Measurements from ENCODE around the gene NDUFS6. TPM values are rescaled to one million over a fixed set of nuclear protein-coding genes. Genes with fewer than 3 reads are reported as not detected.

NDUFS6 gene
- total RNA-seq, 6 experiments from 2014 or later, result 33.7 to 55.7 (median 46.2) TPM

DNA sequence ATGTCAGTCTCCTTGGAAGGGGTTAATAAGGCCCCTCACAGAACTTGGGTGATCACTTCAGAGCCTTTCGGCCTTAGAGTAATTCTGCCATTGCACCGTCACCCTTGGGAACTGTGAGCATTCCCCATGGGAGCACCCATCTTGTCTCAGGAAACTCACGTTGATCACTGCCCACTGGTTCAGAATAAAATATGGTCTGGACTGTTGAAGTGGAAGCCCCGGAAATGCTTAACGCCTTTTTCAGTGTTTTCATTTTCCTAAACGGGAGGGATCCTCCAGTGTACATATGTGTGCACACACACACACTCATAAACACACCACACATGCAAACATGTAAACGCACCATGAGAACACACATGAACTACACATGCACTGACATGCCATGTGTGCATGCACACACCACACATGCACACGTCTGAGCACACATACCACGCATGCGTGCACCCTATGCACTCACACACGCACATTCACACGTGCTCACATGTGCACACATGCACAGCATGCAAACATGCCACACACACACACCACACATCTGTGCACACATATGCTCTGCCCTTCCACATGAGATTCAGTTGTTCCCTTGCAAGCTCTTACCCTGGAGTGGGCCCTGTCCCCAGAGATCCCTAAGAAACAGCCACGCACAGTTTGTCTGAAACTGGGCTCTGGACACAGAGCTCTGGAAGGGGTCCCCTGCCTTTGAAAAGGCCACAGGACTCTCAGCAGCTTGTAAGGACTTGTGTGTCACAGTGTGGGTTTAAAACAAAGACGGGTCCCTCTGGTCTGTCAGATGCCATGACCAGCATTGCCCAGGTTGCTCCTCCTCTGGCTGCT is 18.6 kb upstream of the NDUFS6 start:
- peaks cover 27% of the 10 kb centered on the region for H3K27me3 Mint-ChIP-seq (ENCODE audit: insufficient read depth)
- no peaks in the 10 kb centered on the region for H3K9me3 Mint-ChIP-seq
- H3K36me3 Mint-ChIP-seq (ENCODE audit: low read depth), result no peaks in the 10 kb centered on the region
- TF ChIP-seq, protein P1, sequence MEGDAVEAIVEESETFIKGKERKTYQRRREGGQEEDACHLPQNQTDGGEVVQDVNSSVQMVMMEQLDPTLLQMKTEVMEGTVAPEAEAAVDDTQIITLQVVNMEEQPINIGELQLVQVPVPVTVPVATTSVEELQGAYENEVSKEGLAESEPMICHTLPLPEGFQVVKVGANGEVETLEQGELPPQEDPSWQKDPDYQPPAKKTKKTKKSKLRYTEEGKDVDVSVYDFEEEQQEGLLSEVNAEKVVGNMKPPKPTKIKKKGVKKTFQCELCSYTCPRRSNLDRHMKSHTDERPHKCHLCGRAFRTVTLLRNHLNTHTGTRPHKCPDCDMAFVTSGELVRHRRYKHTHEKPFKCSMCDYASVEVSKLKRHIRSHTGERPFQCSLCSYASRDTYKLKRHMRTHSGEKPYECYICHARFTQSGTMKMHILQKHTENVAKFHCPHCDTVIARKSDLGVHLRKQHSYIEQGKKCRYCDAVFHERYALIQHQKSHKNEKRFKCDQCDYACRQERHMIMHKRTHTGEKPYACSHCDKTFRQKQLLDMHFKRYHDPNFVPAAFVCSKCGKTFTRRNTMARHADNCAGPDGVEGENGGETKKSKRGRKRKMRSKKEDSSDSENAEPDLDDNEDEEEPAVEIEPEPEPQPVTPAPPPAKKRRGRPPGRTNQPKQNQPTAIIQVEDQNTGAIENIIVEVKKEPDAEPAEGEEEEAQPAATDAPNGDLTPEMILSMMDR (IDR thresholded peaks at IDR 0.05), result no peak
- H3K4me1 Mint-ChIP-seq (ENCODE audit: low read depth), result peaks cover 9% of the 10 kb centered on the region; the same call in 1 of the 2 replicates
- DNase-seq, result no peak
- no peak overlapping the region for H3K4me3 Mint-ChIP-seq
- no peak overlapping the region for H3K27ac Mint-ChIP-seq

DNA sequence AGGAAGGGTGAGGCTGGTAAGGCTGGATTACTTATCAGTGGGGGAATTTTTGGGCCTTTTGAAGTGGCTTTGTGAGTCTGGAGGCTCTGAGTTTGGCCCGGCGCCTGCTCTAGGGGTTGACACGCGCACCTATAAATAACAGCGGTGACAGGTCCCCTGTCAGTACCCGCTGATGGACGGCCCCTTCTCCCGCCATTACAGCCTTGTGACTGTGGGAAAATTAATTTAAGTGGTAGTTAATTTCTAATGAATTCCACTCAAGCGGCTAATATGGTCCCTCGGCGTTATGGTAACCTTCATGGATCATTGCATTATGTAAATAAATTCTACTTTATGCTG is 18.0 kb upstream of the NDUFS6 start:
- TF ChIP-seq, protein P1 (IDR thresholded peaks at IDR 0.05), result no peak
- Mint-ChIP-seq H3K36me3 (ENCODE audit: low read depth) (no peaks in the 10 kb centered on the region), H3K27ac (no peak overlapping the region), H3K9me3 (no peaks in the 10 kb centered on the region), H3K4me3 (no peak overlapping the region), H3K4me1 (ENCODE audit: low read depth) (peaks cover 9% of the 10 kb centered on the region; the same call in 1 of the 2 replicates), H3K27me3 (ENCODE audit: insufficient read depth) (peaks cover 25% of the 10 kb centered on the region)
- DNase-seq, result no peak

DNA sequence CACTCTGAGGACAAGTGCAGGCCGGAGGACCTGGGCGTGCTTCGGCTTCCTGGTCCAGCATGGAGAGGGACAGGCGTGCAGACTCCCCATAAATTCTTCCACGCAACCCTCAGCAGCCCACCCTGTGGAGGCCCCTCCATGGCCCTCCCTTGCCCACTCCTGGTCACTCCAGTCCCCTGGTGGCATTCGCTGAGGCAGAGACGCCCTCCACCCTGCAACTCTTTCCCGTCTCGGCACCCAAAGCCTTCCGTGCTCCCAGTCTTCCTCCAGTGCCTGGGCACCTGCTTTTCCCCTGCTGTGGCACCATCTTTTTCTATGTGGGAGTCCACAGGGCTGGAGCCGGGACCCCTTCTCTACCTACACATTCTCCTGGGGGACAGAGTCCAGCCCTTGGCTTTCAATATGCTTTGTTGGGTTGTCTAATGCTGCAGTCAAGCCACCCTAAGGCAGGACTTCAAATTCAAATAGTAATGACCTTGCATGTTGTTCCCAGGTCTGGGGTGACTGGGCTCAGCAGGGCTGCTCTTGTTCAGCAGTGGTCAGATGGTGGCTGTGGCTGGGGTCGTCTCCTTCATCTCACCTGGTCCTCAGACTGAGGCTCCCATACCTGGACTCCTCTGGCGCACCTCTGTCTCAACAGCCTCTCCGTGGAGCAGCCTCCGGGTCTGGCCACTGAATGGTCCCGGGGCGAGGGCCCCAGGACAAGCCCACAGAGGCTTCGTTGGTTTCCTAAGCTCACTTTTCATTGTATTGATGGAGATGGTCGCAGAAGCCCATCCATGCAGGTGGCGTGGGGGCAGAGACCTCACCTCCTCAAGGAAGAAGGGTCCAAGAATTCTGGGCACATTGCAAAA is 16.8 kb upstream of the NDUFS6 start:
- DNase-seq, result no peak

DNA sequence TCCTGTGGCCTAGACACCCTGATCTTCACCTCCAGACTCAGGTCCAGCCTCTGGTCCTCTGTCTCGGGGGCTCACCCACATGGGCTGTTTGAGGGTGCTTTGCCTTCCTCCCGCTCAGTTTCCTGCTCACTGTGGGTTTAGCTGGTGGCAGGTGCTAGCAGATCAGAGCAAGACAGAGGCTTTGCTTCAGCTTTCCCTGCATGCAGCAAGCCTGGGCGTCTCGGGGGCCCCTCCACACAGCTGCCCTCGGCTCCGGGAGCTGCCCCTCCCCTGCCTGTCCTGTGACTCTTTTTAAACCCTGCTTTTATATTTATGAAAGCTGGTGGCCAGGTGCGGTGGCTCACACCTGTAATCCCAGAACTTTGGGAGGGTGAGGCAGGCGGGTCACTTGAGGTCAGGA is 16.1 kb upstream of the NDUFS6 start:
- H3K36me3 Mint-ChIP-seq (ENCODE audit: low read depth), result no peaks in the 10 kb centered on the region
- no peak overlapping the region for H3K27ac Mint-ChIP-seq
- H3K27me3 Mint-ChIP-seq (ENCODE audit: insufficient read depth), result peaks cover 29% of the 10 kb centered on the region
- no peak overlapping the region for H3K4me3 Mint-ChIP-seq
- H3K9me3 Mint-ChIP-seq, result no peaks in the 10 kb centered on the region
- H3K4me1 Mint-ChIP-seq (ENCODE audit: low read depth), result peaks cover 25% of the 10 kb centered on the region
- TF ChIP-seq, protein P1 (IDR thresholded peaks at IDR 0.05), result no peak
- no peak for DNase-seq

More for the DNA sequence above, 16.8 kb upstream of the NDUFS6 start:
- Mint-ChIP-seq H3K36me3 (ENCODE audit: low read depth) (no peaks in the 10 kb centered on the region), H3K27ac (no peak overlapping the region), H3K4me3 (no peak overlapping the region), H3K9me3 (no peaks in the 10 kb centered on the region), H3K4me1 (ENCODE audit: low read depth) (peaks cover 18% of the 10 kb centered on the region), H3K27me3 (ENCODE audit: insufficient read depth) (peaks cover 28% of the 10 kb centered on the region)
- TF ChIP-seq, protein P1 (IDR thresholded peaks at IDR 0.05), result no peak

DNA sequence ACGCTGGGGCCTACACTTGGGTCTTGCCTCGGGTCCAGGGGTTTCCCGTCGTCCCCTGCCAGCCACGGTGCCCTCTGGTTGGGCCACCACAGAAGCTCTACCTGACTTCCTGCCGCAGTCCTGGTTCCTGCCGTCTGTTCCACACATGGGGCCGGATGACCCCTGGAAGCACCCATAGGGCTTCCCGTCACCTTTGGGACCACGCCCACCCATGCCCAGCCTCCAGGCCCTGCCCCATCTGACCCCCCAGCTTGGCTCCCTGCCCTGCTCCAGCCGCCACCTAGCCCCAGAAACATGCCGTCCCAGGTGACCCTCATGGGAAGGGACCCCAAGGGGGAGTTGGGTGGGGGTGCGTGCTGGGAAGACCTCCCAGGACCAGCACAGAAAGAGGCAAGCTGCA is 15.2 kb upstream of the NDUFS6 start:
- TF ChIP-seq, protein P1 (IDR thresholded peaks at IDR 0.05), result no peak
- DNase-seq, result no peak

More for the DNA sequence above, 15.2 kb upstream of the NDUFS6 start:
- H3K4me3 Mint-ChIP-seq, result no peak overlapping the region
- no peaks in the 10 kb centered on the region for H3K36me3 Mint-ChIP-seq (ENCODE audit: low read depth)
- peaks cover 25% of the 10 kb centered on the region for H3K4me1 Mint-ChIP-seq (ENCODE audit: low read depth)
- H3K27me3 Mint-ChIP-seq (ENCODE audit: insufficient read depth), result peaks cover 29% of the 10 kb centered on the region
- no peak overlapping the region for H3K27ac Mint-ChIP-seq
- no peaks in the 10 kb centered on the region for H3K9me3 Mint-ChIP-seq

Measured in HFFc6 (cell line).